Peyer's patch (tissue), 4 donors: ENCODE data around the gene RPS6KA4.
A peak's percentile ranks its signal among the peaks of the same experiment; 100 is the strongest.

Source experiments
- POLR2A ChIP-seq, 2 donors: fragments of 450-650 bp; IDR thresholded peaks; one replicate each; pipeline ENCODE4 v1.5.1; 2017; ENCODE audit warnings: antibody characterized with exemption in 2 of 2, mild to moderate bottlenecking in 2 of 2, moderate library complexity in 2 of 2
- TF ChIP-seq, protein P1 (sequence below), 6 experiments: fragments of 450-650 bp in 4 of 6; fragments of 200-600 bp in 2 of 6; sonication (generic) in 1 of 6; IDR thresholded peaks; one replicate each; pipeline ENCODE4 v1.5.1; 2017 to 2019; ENCODE audit warnings: antibody characterized with exemption in 6 of 6, mild to moderate bottlenecking in 3 of 6, moderate library complexity in 1 of 6

DNA sequence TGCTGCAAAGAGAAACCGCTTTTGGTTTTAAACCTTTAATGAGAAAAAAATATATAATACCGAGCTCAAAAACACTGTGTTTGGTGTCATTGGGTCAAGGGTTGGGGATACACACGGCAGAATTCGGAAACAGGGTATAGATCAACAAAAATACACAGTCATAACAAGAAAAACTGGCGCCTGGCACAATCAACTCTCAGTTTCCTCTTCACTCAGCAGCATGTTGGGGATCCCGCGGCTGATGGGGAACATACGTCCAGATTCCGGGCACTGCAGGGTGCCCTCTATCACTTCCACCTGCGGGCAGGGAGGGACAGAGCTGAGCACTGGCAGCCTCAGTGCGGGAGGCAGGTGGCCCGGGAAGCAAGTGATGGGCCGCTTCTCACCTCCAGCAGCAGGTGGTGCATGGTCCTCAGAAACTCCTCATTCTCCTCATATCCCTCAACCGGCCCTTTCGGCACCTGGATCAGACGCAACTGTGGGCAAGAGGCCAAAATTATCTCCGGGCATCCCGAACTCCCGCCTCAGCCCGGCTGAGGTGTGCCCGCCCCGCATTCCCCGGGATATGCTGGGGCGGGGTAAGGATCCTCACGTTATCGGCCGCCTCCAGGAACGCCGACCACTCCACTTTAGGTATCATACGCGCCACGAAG, 42.2 kb upstream of the RPS6KA4 start:
- TF ChIP-seq, protein P1, sequence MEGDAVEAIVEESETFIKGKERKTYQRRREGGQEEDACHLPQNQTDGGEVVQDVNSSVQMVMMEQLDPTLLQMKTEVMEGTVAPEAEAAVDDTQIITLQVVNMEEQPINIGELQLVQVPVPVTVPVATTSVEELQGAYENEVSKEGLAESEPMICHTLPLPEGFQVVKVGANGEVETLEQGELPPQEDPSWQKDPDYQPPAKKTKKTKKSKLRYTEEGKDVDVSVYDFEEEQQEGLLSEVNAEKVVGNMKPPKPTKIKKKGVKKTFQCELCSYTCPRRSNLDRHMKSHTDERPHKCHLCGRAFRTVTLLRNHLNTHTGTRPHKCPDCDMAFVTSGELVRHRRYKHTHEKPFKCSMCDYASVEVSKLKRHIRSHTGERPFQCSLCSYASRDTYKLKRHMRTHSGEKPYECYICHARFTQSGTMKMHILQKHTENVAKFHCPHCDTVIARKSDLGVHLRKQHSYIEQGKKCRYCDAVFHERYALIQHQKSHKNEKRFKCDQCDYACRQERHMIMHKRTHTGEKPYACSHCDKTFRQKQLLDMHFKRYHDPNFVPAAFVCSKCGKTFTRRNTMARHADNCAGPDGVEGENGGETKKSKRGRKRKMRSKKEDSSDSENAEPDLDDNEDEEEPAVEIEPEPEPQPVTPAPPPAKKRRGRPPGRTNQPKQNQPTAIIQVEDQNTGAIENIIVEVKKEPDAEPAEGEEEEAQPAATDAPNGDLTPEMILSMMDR (IDR thresholded peaks at IDR 0.05) = peak in 4 of 6 experiments; percentile 18 to 38 (median 28)
- TF ChIP-seq POLR2A (IDR thresholded peaks at IDR 0.05) = no peak
